Dedifferentiated amniotic fluid mesenchymal stem cell (primary cell): Measurements from ENCODE around the gene S100P.
"Not testable (repeated sequence)": the region's sequence is repeated elsewhere in the genome, so short reads cannot be mapped to it uniquely, and the experiment has no call there.

Source experiments
- DNase-seq: peaks from one replicate; pipeline ENCODE4 v3.0.0-alpha.2; 2016; ENCODE audit errors: extremely low spot score

Gene S100P

DNA sequence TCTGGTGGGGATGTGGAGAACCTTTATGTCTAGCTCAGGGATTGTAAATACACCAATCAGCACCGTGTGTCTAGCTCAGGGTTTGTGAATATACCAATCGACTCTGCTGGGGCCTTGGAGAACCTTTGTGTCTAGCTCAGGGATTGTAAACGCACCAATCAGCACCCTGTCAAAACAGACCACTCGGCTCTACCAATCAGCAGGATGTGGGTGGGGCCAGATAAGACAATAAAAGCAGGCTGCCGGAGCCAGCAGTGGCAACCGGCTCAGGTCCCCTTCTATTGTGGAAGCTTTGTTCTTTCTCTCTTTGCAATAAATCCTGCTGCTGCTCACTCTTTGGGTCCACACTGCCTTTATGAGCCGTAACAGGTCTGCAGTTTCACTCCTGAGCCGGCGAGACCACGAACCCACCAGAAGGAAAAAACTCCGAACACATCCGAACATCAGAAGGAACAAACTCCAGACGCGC, 20.5 kb upstream of the S100P start:
- DNase-seq = not testable (repeated sequence)

- DNase-seq = peak; percentile 86
Measured at GRCh38 chr4:6673660-6674499, 19.8 kb upstream of the S100P start.

- DNase-seq = no peak
Measured at GRCh38 chr4:6674500-6675149, 19.1 kb upstream of the S100P start.

GRCh38 chr4:6676722-6677558, 16.7 kb upstream of the S100P start:
- no peak for DNase-seq

GRCh38 chr4:6680372-6681034, 13.2 kb upstream of the S100P start:
- no peak for DNase-seq

- no peak for DNase-seq
Measured at GRCh38 chr4:6681191-6681590, 12.5 kb upstream of the S100P start.

DNA sequence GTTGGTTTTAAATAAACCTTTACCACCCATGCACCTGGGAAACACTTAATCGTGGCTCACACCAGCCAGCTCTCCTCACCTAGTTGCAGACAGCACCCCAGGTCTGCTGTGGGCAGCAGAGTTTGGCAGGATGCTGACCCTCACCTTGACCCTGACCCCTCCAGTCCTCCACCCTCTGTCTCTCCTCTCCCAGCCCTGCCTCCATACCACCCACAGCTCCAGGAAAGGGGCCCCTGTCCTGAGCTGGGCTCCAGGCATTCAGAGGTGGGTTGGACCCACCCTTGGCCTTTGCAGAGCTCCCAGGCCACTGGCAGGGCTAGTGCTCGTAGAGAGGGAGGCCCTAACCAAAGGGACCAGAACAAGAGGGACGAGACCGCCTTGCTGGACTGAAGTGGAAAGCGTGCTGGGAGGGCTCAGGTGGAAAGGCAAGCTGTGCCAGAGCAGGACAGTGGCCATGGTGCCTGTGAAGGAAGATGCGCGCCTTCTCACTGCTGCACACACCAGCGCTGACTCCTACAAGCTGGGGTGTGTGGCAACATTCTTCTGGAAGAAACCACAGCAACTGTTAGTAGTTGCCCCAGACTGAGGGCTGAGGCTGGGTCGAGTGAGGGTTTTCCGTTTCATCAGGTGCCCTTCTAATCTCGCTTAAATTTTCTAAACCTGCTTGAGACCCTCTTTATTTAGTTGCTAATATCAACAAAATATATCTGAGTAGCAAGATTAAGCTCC, 10.7 kb upstream of the S100P start:
- DNase-seq = no peak

DNA sequence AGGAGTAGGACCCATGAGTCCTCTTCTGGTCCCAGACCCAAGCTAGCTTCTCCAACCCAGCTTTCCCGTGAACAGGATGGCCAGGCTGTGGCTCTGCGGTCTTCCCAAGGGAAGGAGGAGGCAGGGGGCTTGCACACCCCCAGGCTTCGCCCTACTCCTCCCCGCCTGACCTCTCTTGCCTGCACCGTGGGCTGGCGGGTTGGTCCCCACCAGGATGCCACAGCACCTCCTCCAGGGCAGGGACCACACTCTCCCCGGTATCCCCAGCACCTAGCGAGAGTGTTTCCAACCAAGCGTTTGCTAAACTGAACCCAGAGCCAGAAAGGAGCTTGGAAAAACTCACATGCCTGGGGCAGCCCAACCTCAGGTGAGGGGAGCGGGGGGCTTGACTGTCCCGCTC, 9.0 kb upstream of the S100P start:
- DNase-seq = no peak

DNA sequence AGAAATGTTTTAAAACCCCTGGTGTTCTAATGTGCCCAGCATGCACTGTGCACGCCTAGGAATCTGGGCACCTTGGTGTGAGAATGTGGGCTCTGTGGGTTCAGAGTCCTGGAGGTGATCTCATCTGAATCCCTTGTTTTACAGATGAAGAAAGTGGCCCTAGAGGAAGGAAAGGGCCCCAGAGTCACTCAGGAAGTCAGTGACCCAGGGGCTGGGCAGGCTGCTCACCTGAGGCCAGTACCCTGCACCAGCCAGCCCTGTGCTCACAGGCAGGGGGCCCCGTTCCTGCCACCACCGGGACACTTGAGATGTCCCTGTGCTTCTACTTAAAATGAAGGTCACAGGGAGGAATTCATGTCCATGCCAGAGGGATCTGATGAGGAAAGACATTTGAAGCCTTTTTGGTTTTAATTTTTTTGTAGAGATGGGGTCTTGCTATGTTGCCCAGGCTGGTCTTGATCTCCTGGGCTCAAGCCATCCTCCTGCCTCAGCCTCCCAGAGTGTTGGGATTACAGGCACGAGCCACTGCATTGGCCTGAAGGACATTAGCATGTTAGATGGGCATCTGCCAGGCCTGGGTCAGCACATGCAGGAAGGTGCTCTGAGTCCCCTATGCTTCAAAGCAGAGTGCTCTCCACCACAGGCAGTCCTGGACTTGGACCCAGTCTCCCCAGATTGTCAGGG, 7.4 kb upstream of the S100P start:
- DNase-seq = no peak

GRCh38 chr4:6687947-6688878, 5.5 kb upstream of the S100P start:
- no peak for DNase-seq

GRCh38 chr4:6688879-6689505, 4.7 kb upstream of the S100P start:
- peak; percentile 88 for DNase-seq

DNA sequence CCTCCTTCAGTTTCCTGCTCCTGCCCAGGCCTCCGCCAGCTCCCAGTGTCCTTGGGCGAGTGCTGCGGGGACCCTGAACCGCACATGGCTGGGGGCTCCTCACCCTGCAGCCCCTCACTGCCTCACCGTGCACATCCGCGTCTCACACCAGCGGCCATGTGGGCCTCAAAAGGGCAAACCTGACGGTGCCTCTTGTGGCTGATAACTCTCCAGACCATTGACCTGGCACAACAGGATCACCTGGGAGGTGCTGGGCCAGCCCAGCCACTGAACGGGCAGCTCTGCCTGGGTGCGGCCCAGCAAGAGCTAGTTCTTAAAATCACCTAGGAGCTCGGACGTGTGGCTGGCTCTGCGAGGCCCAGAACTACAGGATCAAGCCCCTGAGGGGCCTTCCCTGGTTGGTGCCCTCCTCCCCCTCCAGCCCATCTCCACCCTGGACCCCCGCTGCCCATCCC, 4.1 kb upstream of the S100P start:
- no peak for DNase-seq

DNA sequence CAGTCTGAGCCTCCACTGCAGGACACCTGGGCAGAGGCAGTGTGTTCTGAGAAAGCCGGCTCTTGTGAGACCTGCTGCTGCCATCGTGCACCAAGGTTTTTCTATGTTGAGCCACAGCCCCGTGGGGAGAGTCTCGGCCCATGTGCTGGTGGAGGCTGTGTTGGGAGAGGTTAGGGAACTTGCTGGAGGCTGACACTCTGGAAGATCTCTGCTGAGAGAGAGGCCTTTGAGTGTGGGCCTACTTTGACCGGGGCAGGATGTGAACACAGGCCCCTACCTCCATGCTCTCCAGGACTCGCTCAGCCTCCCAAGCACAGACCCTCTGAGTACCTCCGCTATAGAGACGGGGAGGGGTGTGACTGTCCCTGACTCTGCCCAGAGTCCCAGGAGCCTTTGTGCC, 1.3 kb upstream of the S100P start:
- no peak for DNase-seq

GRCh38 chr4:6692806-6693205, 872 bp upstream of the S100P start:
- DNase-seq = no peak

DNA sequence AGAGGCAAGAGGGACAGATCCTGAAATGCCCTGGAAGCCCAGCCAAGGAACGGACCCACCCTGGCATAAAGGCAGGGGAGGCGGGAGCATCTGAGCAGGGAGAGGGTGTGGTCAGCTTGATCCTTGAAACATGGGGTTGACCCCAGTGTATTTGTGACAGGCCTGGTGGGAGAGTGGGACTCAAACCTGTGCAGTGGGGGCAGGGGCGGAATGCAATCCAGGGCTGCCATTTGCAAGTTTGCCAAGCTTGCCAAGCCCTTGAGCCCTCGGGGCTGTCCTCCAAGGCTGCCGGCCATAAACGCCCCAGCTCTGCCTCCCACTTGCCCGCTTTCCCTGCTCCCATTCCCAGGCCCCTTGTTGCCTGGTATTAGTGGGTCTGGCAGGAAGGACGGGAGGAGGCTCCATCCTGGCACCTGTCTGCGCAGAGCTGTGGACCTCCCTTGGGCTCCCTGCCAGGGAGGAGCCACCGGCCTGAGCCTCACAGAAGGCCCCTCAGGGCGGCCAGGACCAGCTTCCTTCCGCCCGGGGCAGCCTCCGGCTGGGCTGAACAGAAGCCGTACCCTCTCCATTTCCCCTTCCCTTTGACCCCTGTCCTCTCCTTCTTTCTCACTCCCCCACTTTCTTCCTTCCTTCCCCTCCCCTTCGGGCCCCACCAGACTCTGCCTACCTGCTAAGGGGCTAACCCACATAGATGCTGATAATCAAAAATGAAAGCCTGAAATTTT, 661 bp downstream of the S100P start:
- DNase-seq = no peak

- no peak for DNase-seq
Measured at GRCh38 chr4:6695660-6696610, 2.3 kb downstream of the S100P start.

- no peak for DNase-seq
Measured at GRCh38 chr4:6696611-6697010, 2.9 kb downstream of the S100P start.
